ENCODE measurements around the gene MBD3. TPM values are rescaled to one million over a fixed set of nuclear protein-coding genes. Genes with fewer than 3 reads are reported as not detected.
A peak's percentile ranks its signal among the peaks of the same experiment; 100 is the strongest.
"Not testable (repeated sequence)": the region's sequence is repeated elsewhere in the genome, so short reads cannot be mapped to it uniquely, and the experiment has no call there.

MBD3 gene
- total RNA-seq = 73.4 and 103 TPM in 2 replicates

- peak within 1 kb of the TSS; percentile 89 for H3K4me3 ChIP-seq (ENCODE audit: low read depth, low read length)
- TF ChIP-seq CTCF (IDR thresholded peaks at IDR 0.05; ENCODE audit: insufficient read depth, low read depth, low read length) = no peak
- DNase-seq (ENCODE audit: low read depth) = peak; percentile 95
Observed at GRCh38 chr19:1592755-1593500, at the start of gene MBD3. Gene MBD3, minus strand, starts transcription at chr19:1592865. Its CDS starts 234 bp downstream, at chr19:1592631.

GRCh38 chr19:1640893-1641448 is 48.3 kb upstream of the MBD3 start:
- H3K4me3 ChIP-seq (ENCODE audit: low read depth, low read length); DNase-seq (ENCODE audit: low read depth): not testable (repeated sequence)

GRCh38 chr19:1636325-1637236 is 43.9 kb upstream of the MBD3 start:
- DNase-seq (ENCODE audit: low read depth) = no peak
- no peak overlapping the region for H3K4me3 ChIP-seq (ENCODE audit: low read depth, low read length)
- no peak for TF ChIP-seq CTCF (IDR thresholded peaks at IDR 0.05; ENCODE audit: insufficient read depth, low read depth, low read length)

GRCh38 chr19:1634938-1635243 is 42.2 kb upstream of the MBD3 start:
- H3K4me3 ChIP-seq (ENCODE audit: low read depth, low read length) = no peak overlapping the region
- no peak for DNase-seq (ENCODE audit: low read depth)
- no peak for TF ChIP-seq CTCF (IDR thresholded peaks at IDR 0.05; ENCODE audit: insufficient read depth, low read depth, low read length)

- no peak for DNase-seq (ENCODE audit: low read depth)
- no peak for TF ChIP-seq CTCF (IDR thresholded peaks at IDR 0.05; ENCODE audit: insufficient read depth, low read depth, low read length)
- no peak overlapping the region for H3K4me3 ChIP-seq (ENCODE audit: low read depth, low read length)
Observed at GRCh38 chr19:1634242-1634937, 41.7 kb upstream of the MBD3 start.

- no peak for DNase-seq (ENCODE audit: low read depth)
- H3K4me3 ChIP-seq (ENCODE audit: low read depth, low read length) = no peak overlapping the region
- no peak for TF ChIP-seq CTCF (IDR thresholded peaks at IDR 0.05; ENCODE audit: insufficient read depth, low read depth, low read length)
Observed at GRCh38 chr19:1633269-1633826, 40.7 kb upstream of the MBD3 start.

All from fibroblast of villous mesenchyme (primary cell).